Type B pancreatic cell (in vitro differentiated cells): Measurements from ENCODE around the gene RAD17. TPM values are rescaled to one million over a fixed set of nuclear protein-coding genes. Genes with fewer than 3 reads are reported as not detected.
A peak's percentile ranks its signal among the peaks of the same experiment; 100 is the strongest.

Source experiments
- DNase-seq: peaks from one replicate; pipeline ENCODE4 v3.0.0; 2021; ENCODE audit warnings: mixed read lengths; ENCODE audit not compliant: unreplicated experiment; ENCODE audit errors: extremely low spot score
- H3K27ac Mint-ChIP-seq: 2 replicates; pipeline ENCODE4 v1.8.0; 2021; ENCODE audit warnings: mild to moderate bottlenecking, mixed read lengths
- H3K27me3 Mint-ChIP-seq: 2 replicates; pipeline ENCODE4 v1.8.0; 2021; ENCODE audit warnings: mixed read lengths
- H3K36me3 Mint-ChIP-seq: 2 replicates; pipeline ENCODE4 v1.8.0; 2021; ENCODE audit warnings: mixed read lengths
- H3K4me1 Mint-ChIP-seq: one replicate; pipeline ENCODE4 v1.8.0; 2021; ENCODE audit warnings: mixed read lengths; ENCODE audit not compliant: unreplicated experiment
- H3K4me3 Mint-ChIP-seq: 2 replicates; pipeline ENCODE4 v1.8.0; 2021; ENCODE audit warnings: mild to moderate bottlenecking, mixed read lengths
- H3K9me3 Mint-ChIP-seq: 2 replicates; pipeline ENCODE4 v1.8.0; 2021; ENCODE audit warnings: mixed read lengths
- CTCF ChIP-seq: fragments of 200-600 bp; sonication (generic); conservative IDR thresholded peaks from 2 replicates; pipeline ENCODE4 v1.5.0; 2021; ENCODE audit warnings: antibody characterized with exemption, mild to moderate bottlenecking
- total RNA-seq: library from RNA; stranded (reverse); gene quantifications from 2 replicates; pipeline ENCODE4 v1.2.1, GENCODE V29; 2021; ENCODE audit warnings: low replicate concordance

The RAD17 gene
- total RNA-seq, 1 donor from 2014 or later = 30.9 TPM

DNA sequence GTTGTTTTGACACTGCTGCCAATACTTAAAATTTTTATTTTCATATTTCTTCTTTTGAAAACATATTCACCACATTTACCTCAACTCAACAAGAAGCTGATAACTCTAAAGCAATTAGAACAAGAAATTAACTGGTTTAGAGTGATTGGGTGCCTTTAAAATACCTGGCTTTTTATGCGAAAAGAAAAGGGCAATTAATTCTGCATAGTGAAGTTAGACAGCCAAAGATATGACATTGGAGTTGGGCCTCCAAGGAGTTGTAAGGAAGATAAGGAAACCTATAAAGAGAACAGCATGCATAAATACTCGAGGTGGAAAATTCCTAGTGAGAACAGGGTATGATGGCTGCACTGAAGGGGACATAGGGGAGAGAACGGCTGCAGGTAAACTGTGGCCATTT, 9.9 kb upstream of the RAD17 start:
- H3K9me3 Mint-ChIP-seq = no peaks in the 10 kb centered on the region
- DNase-seq = no peak
- H3K36me3 Mint-ChIP-seq = peaks cover 21% of the 10 kb centered on the region
- TF ChIP-seq CTCF = no peak
- H3K27ac Mint-ChIP-seq = no peak overlapping the region
- H3K4me1 Mint-ChIP-seq = no peaks in the 10 kb centered on the region
- H3K27me3 Mint-ChIP-seq = no peaks in the 10 kb centered on the region
- no peak overlapping the region for H3K4me3 Mint-ChIP-seq

GRCh38 chr5:69360442-69360841, 9.2 kb upstream of the RAD17 start:
- Mint-ChIP-seq H3K4me3 (no peak overlapping the region), H3K4me1 (peaks cover 3% of the 10 kb centered on the region), H3K9me3 (no peaks in the 10 kb centered on the region), H3K36me3 (peaks cover 28% of the 10 kb centered on the region), H3K27me3 (no peaks in the 10 kb centered on the region), H3K27ac (no peak overlapping the region)
- no peak for TF ChIP-seq CTCF
- DNase-seq = no peak

DNA sequence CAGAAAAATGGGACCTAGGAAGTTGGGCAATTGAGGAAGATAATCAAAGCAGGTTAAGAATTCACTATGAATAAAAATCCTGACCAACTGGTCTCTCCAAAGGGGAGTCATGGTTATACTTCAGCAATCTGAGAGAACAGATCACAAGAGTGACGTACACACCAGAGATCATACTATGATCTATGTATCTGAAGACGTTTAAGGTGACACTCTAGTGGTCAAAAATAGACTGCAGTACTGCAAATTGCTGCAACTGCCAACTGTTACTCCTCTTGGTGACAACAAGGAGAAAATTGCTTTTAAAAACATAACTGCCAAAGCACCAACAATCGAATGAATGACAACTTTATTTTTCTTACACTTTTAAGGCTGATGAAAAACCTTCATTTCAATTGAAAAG, 5.2 kb upstream of the RAD17 start:
- Mint-ChIP-seq H3K9me3 (no peaks in the 10 kb centered on the region), H3K4me3 (no peak overlapping the region), H3K27ac (peak overlapping the region; percentile 61), H3K36me3 (peaks cover 29% of the 10 kb centered on the region), H3K4me1 (peaks cover 15% of the 10 kb centered on the region), H3K27me3 (no peaks in the 10 kb centered on the region)
- no peak for DNase-seq
- TF ChIP-seq CTCF = peak; percentile 75

- Mint-ChIP-seq H3K36me3 (peaks cover 28% of the 10 kb centered on the region), H3K9me3 (no peaks in the 10 kb centered on the region), H3K27ac (peak overlapping the region; percentile 61), H3K4me3 (no peak overlapping the region), H3K27me3 (no peaks in the 10 kb centered on the region), H3K4me1 (peaks cover 15% of the 10 kb centered on the region)
- no peak for DNase-seq
- no peak for TF ChIP-seq CTCF
These were observed 4.8 kb upstream of the RAD17 start for GRCh38 chr5:69364850-69365249.

- TF ChIP-seq CTCF = no peak
- no peaks in the 10 kb centered on the region for H3K9me3 Mint-ChIP-seq
- peak overlapping the region; percentile 98 for H3K27ac Mint-ChIP-seq
- no peaks in the 10 kb centered on the region for H3K27me3 Mint-ChIP-seq
- H3K4me3 Mint-ChIP-seq = peak overlapping the region; percentile 98
- peaks cover 22% of the 10 kb centered on the region for H3K36me3 Mint-ChIP-seq
- DNase-seq = no peak
- peaks cover 24% of the 10 kb centered on the region for H3K4me1 Mint-ChIP-seq
These were observed 1.8 kb upstream of the RAD17 start for GRCh38 chr5:69367697-69368279.
